Stimulated activated CD4-positive, alpha-beta T cell treated with anti-CD3 and anti-CD28 coated beads, Interleukin-4, amount 100 ng/mL, for 4 hours (primary cell): ENCODE results near the gene ZNF701.
"Not testable (repeated sequence)": the region's sequence is repeated elsewhere in the genome, so short reads cannot be mapped to it uniquely, and the experiment has no call there.

Experiments
- DNase-seq, 2 experiments: peaks; one replicate each; pipeline ENCODE4 v3.0.0-alpha.2; 2020

The ZNF701 gene

GRCh38 chr19:52566588-52566987 is 3.5 kb upstream of the ZNF701 start:
- no peak for DNase-seq

- no peak for DNase-seq
These were observed 2.2 kb upstream of the ZNF701 start for GRCh38 chr19:52567921-52568320.

GRCh38 chr19:52569638-52569999 is 468 bp upstream of the ZNF701 start:
- DNase-seq = not testable (repeated sequence)

GRCh38 chr19:52584736-52585440 is 14.8 kb downstream of the ZNF701 start:
- no peak for DNase-seq

- DNase-seq = no peak
These were observed 15.5 kb downstream of the ZNF701 start for GRCh38 chr19:52585604-52586003.

GRCh38 chr19:52590728-52591127 is 20.6 kb downstream of the ZNF701 start:
- DNase-seq = no peak

- no peak for DNase-seq
These were observed 22.2 kb downstream of the ZNF701 start for GRCh38 chr19:52592301-52592700.

GRCh38 chr19:52593441-52593840 is 23.4 kb downstream of the ZNF701 start:
- not testable (repeated sequence) for DNase-seq

GRCh38 chr19:52599241-52599640 is 29.2 kb downstream of the ZNF701 start:
- DNase-seq = no peak

GRCh38 chr19:52600639-52601024 is 30.5 kb downstream of the ZNF701 start:
- peak; percentile 3 to 5 for DNase-seq

GRCh38 chr19:52601025-52601973 is 31.2 kb downstream of the ZNF701 start:
- DNase-seq = peak; percentile 92 to 96

- DNase-seq = not testable (repeated sequence)
These were observed 31.9 kb downstream of the ZNF701 start for GRCh38 chr19:52601974-52602366.

- DNase-seq = no peak
These were observed 32.9 kb downstream of the ZNF701 start for GRCh38 chr19:52602941-52603340.

GRCh38 chr19:52603558-52604207 is 33.6 kb downstream of the ZNF701 start:
- DNase-seq = no peak

- no peak for DNase-seq
These were observed 43.3 kb downstream of the ZNF701 start for GRCh38 chr19:52613299-52613906.

GRCh38 chr19:52621376-52621775 is 51.3 kb downstream of the ZNF701 start:
- no peak for DNase-seq

GRCh38 chr19:52622261-52622660 is 52.2 kb downstream of the ZNF701 start:
- no peak for DNase-seq

GRCh38 chr19:52626915-52627314 is 56.8 kb downstream of the ZNF701 start:
- no peak for DNase-seq

- DNase-seq = not testable (repeated sequence)
These were observed 57.4 kb downstream of the ZNF701 start for GRCh38 chr19:52627441-52627840.

GRCh38 chr19:52635786-52636570 is 65.9 kb downstream of the ZNF701 start:
- no peak for DNase-seq
